Thoracic aorta (tissue), 2 donors: ENCODE data around the gene ASS1. TPM values are rescaled to one million over a fixed set of nuclear protein-coding genes. Genes with fewer than 3 reads are reported as not detected.

Experiments used
- ATAC-seq: fragments of 150-250 bp; one replicate; pipeline ENCODE4 v1.8.0; 2017; ENCODE audit warnings: low read depth; ENCODE audit not compliant: insufficient number of reproducible peaks, low FRiP score
- DNase-seq: peaks from one replicate; pipeline ENCODE4 v3.0.0-alpha.2; 2020; ENCODE audit warnings: low spot score
- H3K27ac ChIP-seq, 2 donors: fragments of 200-600 bp; sonication (generic); 1 replicate in 1 of 2; 2 replicates in 1 of 2; pipeline ENCODE4 v1.5.1; 2016; ENCODE audit warnings: mild to moderate bottlenecking in 2 of 2, moderate library complexity in 2 of 2
- H3K27me3 ChIP-seq: fragments of 200-600 bp; sonication (generic); replicated peaks from 2 replicates; pipeline ENCODE4 v1.6.0; 2016; ENCODE audit warnings: mild to moderate bottlenecking; ENCODE audit not compliant: insufficient read depth
- H3K36me3 ChIP-seq: fragments of 200-600 bp; sonication (generic); one replicate; pipeline ENCODE4 v1.5.1; 2016
- H3K4me1 ChIP-seq, 2 donors: fragments of 200-600 bp; sonication (generic); 1 replicate in 1 of 2; 2 replicates in 1 of 2; pipeline versions ENCODE4 v1.5.1 to v1.6.0; 2016; ENCODE audit warnings: low read depth in 2 of 2, mild to moderate bottlenecking in 1 of 2; ENCODE audit not compliant: control insufficient read depth in 1 of 2
- H3K4me3 ChIP-seq: fragments of 200-600 bp; sonication (generic); 2 replicates; pipeline ENCODE4 v1.5.1; 2016; ENCODE audit warnings: mild to moderate bottlenecking
- H3K9me3 ChIP-seq: fragments of 200-600 bp; sonication (generic); 2 replicates; pipeline ENCODE4 v1.5.1; 2016
- CTCF ChIP-seq: fragments of 200-600 bp; sonication (generic); IDR thresholded peaks from one replicate; pipeline ENCODE4 v1.5.1; 2019; ENCODE audit warnings: antibody characterized with exemption
- total RNA-seq, 2 donors: library from RNA; depleted of rRNA; stranded (reverse); fragments of >200 nt; gene quantifications; one replicate each; pipeline versions ENCODE4 v1.1.0 to v1.2.3, GENCODE V29; 2016

The ASS1 gene
- total RNA-seq, 2 donors from 2014 or later = 65.4 to 81.7 TPM

- DNase-seq = no peak
- H3K36me3 ChIP-seq = no peaks in the 10 kb centered on the region
- H3K9me3 ChIP-seq = peaks cover 9% of the 10 kb centered on the region
- H3K4me1 ChIP-seq = peaks cover 15 to 34% of the 10 kb centered on the region in 2 donors
- no peak for TF ChIP-seq CTCF
- peak overlapping the region in 1 of 2 donors; percentile 80 for H3K27ac ChIP-seq
- no peak for ATAC-seq
- H3K4me3 ChIP-seq = peak overlapping the region; percentile 90
- H3K27me3 ChIP-seq = no peaks in the 10 kb centered on the region
These were observed 795 bp upstream of the ASS1 start for GRCh38 chr9:130443840-130444492.

GRCh38 chr9:130445268-130445983, 665 bp downstream of the ASS1 start:
- H3K4me1 ChIP-seq = peaks cover 15 to 47% of the 10 kb centered on the region in 2 donors

GRCh38 chr9:130446101-130446861, 1.5 kb downstream of the ASS1 start:
- Histone ChIP-seq H3K9me3 (peaks cover 2% of the 10 kb centered on the region), H3K36me3 (no peaks in the 10 kb centered on the region), H3K27ac (peak overlapping the region; percentile 70 to 80), H3K4me1 (peaks cover 24 to 55% of the 10 kb centered on the region in 2 donors), H3K4me3 (peak overlapping the region; percentile 90), H3K27me3 (no peaks in the 10 kb centered on the region)
- DNase-seq (peak; percentile 59), ATAC-seq (peak; percentile 56)
- no peak for TF ChIP-seq CTCF

More at GRCh38 chr9:130445268-130445983, 665 bp downstream of the ASS1 start:
- Histone ChIP-seq H3K36me3 (no peaks in the 10 kb centered on the region), H3K27me3 (no peaks in the 10 kb centered on the region), H3K4me3 (peak overlapping the region; percentile 90), H3K27ac (peak overlapping the region; percentile 70 to 80), H3K9me3 (peaks cover 9% of the 10 kb centered on the region)
- DNase-seq (peak; percentile 31), ATAC-seq (peak; percentile 75)
- no peak for TF ChIP-seq CTCF

GRCh38 chr9:130447193-130447816, 2.5 kb downstream of the ASS1 start:
- no peaks in the 10 kb centered on the region for H3K9me3 ChIP-seq
- no peaks in the 10 kb centered on the region for H3K36me3 ChIP-seq
- peaks cover 31 to 64% of the 10 kb centered on the region in 2 donors for H3K4me1 ChIP-seq
- no peaks in the 10 kb centered on the region for H3K27me3 ChIP-seq
- H3K4me3 ChIP-seq = no peak overlapping the region
- ATAC-seq (no peak), DNase-seq (no peak)
- no peak for TF ChIP-seq CTCF
- peak overlapping the region; percentile 70 to 80 for H3K27ac ChIP-seq
